Stimulated activated CD4-positive, alpha-beta T cell treated with anti-CD3 and anti-CD28 coated beads, Interleukin-4, amount 100 ng/mL, for 1 hour (primary cell): ENCODE data around the gene SLC25A39.

ENCODE experiments used
- DNase-seq: peaks from one replicate; pipeline ENCODE4 v3.0.0-alpha.2; 2020

The SLC25A39 gene

DNA sequence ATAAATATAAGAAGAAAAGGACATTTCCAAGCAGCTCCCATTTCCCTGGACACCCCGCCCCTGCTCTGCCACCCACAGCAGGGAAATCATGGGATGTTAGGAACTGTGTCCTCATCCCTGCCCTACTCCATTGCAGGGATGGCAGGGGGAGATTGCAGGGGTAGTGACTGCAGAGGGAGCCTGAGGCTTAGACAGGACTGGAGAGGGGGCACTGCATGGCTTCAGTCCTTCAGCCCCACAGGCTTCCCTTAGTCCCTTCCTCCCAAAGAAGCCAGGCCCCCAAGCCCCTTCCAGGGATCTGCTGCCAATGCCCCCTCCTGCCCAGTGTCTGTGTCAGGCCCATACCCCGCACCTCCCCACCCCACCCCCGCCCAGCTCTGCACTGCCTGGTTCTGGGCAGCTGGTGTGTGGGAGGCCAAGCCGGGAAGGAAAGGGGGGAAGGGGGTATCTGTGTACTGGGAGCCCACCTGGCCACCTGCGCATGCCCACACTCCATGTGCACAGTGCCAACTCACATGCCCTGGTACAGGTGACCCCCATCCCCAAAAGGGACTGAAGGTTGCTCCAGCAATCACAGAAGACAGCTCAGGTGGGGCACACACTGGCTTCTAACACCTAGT is 13.0 kb downstream of the SLC25A39 start:
- no peak for DNase-seq

DNA sequence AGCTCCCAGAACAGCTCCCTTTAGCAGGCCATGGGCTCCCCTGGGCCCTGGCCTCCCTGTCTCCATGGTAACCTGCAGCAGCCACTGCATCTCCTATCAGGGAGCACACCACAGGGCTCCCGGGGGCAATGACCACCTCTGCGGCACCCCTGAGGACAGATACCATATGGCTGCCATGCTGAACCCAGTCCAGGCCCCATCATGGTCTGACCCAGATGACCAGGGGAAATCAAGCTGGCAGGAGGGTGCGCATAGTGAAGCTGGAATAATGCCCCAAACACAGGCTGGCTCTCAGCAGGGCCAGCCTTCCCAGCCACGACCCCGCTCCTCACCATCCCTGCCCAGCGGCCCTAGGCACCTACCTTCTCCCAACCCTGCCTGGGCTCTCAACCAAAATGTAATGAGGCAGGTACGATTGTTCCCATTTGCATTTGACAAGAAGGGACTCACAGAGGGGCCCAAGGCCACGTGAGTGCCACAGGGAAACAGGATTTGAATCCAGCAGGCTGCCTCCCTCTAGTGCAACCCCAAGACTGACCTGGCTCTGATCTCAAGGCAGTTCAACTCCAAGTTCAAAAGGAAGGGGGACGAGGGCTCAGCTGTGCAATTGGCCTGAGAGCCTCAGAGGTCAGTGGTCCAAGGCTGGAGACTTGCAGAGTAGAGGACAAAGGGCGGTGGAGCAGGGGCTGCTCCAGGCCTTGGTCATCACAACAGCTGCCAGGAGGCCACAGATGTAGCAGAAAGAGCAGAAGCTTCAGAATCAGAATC is 13.8 kb downstream of the SLC25A39 start:
- DNase-seq = no peak

DNA sequence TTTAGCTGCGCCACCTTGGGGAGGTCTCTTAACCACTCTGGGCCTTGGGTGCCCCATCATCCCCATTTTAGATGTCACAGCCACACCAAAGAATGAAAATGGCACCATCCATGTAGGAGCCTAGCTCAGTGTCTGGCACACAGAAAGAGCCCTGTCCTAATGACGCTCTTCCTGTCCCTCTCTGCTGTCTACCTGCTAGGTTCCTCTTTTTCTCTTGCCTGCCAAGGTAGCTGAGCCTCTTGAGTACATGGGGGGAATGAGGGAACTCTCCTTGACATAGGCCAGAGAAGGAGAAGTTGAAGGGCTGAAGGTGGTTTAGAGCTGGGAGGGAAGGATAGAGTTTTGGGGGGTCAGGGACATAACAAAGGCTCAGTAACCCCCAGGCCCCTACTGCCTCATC is 14.4 kb downstream of the SLC25A39 start:
- DNase-seq = no peak

DNA sequence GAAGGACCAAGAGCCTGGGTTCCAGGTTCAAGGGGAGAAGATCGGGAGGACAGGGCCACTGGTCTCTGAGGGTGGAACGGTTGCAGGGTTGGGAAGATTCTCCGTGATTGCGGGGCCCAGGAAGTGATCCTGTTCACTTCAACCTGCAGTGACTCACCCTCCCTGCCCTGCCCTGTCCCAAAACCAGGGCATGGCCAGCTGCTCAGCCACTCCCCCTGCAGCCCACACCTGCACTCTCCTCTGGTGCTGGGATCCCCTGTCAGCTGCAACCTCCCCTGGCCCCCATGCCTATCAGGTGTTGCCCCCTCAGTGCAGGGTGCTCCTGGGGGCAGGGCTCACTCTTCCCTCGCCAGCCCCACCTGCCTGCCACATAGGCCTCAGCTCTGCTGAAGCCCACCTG is 15.2 kb downstream of the SLC25A39 start:
- DNase-seq = no peak

DNA sequence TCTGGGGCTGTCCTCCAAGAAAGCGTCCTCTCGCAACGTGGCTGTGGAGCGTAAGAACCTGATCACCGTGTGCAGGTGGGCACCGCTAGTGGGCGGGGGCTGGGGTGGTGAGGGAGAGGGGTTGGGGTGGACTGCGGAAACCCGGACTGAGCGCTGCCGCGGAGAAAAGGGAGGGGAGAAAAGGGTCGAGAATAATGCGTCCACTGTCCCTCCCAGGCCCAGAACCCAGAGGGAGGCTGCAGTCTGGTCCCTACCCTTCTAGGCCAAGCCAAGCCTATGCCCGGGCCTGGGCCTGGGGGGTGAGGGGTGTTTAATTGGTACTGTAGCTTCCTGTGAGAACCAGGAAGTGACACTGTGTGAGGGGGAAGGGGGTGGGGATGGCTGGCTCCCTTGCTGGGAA is 15.8 kb downstream of the SLC25A39 start:
- DNase-seq = no peak

DNA sequence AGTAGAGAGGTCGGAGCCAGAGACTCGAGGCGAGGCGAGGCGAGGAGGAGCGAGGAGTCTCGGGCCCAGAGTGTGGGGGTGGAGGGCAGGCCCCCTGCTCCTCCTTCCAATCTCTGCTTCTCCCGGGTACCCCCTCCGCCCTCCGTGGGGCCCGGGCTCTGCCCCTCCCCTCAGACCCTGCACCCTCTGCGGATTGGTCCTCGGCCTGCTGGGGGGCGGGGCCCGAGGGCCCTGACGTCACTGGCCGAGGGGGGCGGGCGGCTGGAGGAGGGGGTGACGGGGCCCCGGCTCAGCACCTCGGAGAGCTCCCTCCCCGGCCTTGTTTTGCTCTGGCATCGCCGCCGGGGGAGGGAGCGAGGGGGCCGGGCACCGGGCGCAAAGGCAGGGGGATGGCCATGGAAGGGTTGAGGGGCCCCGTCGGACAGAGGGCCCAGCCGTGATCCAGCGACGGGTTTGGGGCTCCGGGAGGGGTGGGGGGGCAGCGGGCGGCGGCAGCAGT is 16.3 kb downstream of the SLC25A39 start, which contains the start of gene RUNDC3A:
Gene RUNDC3A, plus strand, starts transcription at position 282 of the 499 bp plus-strand sequence. CDS start 232 bp downstream, outside the sequence.
- peak; percentile 87 for DNase-seq

DNA sequence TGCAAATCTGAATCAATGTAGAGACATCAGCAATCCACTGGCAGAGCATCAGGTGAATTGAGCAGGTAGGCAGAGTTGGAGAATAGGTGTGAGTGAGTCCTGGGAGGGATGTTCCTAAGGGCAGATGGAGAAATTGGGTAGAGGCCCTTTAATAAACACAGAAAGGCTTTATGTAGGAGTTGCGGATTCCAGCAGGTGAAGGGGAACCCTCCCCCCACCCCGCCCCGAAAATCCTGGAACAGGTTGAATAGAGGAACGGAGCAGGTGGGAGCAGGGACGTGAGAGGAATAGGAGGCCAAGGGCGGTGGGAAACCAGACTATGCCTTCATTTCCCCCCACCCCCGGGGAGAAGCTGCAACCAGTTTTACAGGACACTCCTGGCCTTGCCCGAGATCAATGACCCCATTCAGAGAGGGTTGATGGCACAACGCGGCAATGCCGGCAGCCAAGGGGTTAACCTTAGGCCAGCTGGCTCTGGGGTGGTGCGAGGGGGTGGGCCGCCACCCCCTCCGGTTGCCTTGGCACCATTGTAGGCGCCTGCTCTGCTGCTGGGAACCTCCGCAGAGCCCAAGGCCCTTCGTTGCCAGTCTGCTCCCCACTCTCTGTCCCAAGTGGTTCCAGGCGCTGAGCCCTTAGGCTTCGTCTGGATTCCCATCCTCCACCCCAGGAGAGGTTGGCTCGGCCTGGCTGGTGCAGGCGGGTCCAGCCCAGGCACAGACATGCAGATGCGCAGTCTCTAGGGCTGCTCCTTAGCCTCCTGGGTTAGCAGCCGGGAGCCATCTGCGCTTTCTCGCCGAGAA is 17.0 kb downstream of the SLC25A39 start:
- no peak for DNase-seq

DNA sequence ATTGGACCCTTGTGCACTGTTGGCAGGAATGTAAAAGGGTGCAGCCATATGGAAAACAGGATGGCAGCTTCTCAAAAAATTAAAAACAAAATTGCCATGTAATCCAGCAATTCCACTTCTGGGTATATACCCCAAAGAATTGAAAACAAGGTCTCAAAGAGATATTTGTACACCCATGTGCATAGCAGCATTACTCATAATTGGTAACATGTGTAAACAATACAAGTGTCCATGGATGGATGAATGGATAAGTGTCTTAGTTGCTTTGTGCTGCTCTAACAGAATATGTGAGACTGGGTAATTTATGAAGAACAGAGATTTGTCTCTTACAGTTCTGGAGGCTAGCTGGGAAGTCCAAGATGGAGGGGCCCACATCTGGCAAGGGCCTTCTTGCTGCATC is 20.0 kb downstream of the SLC25A39 start:
- DNase-seq = no peak

DNA sequence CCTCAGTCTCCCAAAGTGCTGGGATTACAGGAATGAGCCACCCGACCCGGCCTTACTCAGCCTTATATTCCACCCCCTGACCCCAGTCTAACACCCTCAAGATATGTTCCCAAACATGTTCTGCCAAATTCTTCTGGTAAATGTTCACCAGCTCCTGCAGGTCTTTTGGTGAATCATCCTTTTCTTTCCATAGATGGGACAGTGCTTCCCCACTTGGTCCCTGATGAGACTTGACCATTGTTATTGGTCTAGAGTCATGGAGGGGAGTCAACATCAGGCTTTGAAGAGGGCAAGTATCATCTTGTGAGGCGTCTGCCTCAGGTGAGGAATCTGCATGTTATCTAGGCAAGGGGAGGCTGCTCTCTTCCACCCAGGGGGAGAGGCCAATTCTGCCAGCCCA is 26.6 kb downstream of the SLC25A39 start:
- DNase-seq = no peak

DNA sequence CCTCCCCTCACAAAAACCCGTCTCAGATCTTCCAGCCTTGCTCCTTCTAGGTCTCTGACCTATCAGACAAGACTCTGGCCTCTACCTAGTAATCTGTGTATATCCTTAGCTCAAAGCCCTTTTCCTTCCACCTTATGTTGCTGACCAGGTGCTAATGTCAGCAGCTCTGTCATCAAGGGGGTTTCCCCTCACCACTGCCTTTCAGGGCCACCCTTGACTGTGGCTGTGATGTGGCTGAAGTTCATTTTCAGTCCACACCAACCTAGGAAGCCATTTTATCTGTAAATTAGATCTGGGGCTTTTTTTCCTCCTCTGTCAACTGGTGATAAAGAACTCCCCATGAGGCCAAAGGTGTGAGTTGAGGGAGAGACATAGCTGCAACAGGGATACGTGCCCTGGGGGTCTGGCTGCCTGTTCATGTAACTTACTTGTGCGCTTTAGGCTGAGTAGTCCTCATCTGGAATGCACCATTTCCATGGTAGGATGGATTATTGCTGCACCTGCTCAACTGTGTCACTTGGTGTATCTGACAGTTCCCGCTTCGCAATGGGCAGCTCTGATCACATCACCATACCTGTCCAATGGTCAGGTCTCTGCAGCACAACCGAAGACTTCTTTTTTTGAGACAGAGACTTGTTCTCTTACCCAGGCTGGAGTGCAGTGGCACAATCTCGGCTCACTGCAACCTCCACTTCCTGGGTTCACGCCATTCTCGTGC is 31.0 kb downstream of the SLC25A39 start:
- no peak for DNase-seq

DNA sequence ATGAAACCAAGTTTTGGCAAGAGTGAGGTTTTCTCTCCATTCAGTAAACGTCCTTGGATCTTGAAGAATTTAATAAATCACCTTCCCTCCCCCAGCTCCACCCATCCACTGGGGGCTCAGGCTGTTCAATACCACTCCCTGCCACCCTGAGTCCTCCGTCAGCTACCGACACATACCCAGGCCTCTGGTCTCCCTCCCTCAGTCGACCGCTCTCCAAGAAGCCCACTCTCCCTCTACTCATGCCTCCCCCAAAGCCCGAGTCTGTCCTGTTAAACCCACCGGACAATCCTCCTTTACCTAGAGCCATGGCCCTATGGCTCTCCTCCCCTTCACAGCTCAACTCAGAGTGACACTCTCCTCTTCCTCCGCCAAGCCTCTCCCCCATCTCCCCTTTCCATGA is 37.0 kb downstream of the SLC25A39 start:
- DNase-seq = no peak

DNA sequence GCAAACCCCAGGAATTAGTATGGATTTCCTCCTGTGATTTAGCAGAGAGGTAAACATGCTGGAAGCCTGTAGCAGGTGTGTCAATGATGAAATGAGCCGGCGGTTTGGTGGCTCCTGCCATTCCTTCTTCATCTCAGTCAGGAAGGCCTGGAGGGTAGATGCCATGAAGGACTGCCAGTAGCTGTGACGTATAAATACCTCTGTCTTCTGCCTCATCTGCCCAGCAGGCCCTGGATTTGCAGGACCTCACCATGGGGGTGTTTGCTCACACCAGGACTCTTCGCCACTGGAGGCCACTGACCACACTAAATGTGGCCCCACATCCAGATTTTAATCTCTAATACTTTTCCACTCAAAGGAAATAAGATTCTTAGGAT is 40.6 kb downstream of the SLC25A39 start:
- no peak for DNase-seq

DNA sequence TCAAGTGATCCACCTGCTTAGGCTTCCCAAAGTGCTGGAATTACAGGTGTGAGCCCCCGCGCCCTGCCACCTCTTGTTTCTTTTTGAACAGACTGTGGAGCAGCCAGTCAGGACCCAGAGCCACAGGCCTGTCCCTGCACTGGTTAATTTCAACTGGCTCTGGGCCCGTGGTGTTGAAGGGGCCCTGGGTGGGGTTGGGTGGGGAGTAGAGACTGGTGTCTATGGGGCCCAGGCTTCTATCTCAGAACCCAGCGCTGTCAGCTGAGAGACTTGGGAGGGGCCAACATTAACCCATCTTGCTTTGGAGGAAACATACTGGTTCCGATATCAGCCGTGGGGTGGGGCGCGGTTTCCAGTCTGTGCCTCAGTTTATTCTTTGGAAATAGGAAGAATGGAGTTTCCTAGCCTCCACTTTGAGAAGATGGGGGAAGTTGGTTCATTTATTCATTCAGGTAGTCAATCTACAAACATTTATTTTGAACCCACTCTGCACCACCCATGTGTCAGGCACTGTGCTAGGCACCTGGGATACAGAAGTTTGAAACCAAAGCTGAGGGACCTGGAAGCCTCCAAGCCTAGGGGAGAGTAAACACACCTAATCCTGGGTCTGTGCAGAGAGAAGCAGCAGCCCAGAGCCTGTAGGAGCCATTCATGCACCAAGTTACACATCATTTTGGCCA is 41.1 kb downstream of the SLC25A39 start:
- DNase-seq = no peak

DNA sequence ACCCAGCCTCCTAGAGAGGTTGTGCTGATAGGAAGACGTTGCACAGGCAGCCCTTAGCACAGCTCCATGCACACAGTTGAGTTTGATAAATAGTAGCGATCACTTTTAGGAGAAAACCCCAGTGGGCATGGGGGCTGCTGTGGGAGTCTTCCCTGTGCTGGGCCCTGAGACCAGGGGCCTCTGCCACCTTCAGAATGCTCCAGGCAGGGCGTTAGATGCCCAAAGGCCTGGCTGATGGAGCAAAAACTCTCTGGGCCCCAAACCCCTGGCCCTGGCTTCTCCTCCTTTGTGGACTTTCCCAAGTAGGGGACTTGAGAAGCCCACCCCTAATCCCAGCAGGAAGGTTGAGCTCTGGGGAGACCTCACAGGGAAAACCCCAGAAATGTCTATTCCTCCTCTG is 42.4 kb downstream of the SLC25A39 start:
- DNase-seq = no peak

DNA sequence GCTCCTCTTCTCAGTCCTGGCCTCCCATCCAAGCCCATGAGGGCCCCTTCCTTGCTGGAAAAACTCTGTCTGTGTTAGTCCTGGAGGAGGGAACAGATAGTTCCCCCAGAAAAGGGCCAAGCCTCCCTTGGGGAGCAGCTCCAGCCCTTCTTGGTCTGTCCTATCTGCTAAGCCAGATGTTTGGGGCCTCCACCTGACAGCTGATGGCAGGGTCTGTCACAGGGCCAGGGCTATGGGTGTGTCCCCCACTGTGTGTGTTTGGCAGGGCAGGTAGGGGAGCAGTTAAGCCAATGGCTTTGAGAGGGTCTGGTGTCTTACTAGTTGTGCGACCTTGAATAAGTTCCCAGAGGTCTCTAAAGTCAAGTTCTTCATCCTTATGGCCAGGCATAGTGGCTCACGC is 43.1 kb downstream of the SLC25A39 start:
- DNase-seq = no peak

DNA sequence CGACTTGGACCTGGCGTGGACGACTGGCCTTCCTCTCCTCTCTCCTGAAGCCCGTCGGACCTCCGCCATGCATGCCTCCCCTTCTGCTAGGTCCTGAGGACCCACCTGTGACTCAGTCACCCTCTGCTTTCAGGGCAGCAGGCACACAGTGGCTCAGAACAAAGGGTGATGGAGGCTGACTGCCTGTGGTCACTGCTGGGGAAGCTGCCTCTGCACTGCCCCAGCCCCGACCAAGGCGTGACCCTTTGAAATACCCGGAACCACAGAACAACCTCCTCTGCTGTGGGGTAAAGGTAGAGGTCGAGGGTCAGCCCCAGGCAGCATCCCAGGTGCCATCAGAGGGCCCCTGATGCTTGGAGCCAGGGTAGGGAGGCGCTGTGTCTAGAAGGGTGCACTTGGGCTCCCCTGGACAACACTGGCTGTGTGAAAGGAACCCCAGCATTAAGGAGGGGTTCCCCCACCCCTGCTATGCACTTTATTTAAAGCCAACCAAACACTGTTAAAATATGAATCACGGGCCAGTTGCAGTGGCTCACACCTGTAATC is 44.2 kb downstream of the SLC25A39 start:
- DNase-seq = no peak

DNA sequence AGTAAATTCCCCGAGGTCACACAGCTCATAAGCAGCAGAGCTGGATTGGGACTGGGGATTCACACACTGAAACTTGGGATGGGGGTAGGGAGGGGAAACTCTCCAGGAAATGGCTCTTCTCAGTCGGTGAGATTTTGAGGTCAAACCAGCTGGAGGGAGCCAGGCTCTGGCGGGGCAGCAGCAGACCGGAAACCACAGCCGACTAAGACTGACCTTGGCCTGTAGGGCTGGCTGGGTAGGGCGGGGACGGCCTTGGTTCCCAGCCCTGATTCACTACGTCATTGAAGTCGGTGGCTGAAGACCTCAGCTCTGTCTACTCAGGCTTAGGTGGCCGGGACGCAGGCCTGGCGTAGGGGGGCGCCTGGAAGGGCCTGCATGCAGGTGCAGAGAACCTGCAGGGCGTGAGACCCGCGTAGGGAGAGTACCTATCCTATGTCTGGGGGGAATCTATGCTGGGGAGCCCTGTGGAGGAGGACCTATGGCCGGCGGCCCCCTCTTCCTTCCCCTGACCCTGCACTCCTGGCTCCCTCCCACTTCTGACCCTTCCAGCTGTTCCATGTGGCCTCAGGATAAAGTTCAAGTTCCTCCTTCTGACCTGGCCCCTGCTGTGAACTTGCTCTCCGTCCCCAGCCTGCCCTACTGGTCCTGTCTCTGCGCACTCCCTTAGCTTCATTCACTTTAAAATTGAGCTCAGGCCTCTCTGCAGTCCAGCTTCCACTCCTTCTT is 44.8 kb downstream of the SLC25A39 start:
- no peak for DNase-seq

DNA sequence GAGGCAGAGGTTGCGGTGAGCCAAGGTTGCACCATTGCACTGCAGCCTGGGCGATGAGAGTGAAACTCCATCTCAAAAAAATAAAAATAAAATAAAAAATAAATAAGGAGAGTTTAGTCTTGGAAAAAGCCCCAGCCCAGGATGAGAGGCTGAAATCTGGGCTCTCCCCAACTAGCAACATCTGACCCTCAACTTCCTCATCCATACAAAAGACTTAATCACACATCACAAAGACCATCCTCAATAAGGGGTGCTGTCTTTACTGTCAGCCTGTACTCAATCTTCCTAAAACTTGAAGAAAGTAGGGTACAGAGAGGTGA is 45.3 kb downstream of the SLC25A39 start:
- no peak for DNase-seq

DNA sequence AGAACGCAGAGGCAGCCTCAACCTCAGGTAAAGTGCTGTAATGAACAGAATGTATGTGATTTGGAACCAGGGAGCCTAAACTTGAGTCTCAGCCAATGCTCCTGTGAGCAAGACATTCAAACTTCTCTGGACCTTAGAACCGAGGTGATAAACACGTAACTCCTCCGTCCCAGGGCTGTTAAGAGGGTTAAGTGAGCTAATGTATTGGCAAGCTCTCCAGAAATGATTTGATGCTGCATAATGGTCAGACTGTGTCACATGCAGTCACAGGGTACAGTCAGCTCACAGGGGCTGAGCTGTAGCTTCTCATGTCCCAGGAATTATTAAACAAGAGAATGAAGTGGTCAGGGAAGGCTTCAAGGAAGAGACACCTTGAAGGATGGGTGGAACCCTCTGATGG is 46.6 kb downstream of the SLC25A39 start:
- DNase-seq = no peak

DNA sequence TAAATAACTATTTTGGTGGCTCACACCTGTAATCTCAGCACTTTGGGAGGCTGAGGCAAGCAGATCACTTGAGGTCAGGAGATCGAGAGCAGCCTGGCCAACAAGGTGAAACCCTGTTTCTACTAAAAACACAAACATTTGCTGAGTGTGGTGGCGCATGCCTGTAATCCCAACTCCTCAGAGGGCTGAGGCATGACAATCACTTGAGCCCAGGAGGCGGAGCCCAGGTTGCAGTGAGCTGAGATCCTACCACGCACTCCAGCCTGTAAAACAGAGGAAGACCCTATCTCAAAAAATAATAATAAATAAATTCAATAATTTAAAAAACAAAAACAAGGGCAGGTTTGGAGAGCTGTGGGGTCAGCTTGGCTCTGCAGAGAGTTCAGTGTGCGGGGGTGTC is 51.0 kb downstream of the SLC25A39 start:
- DNase-seq = no peak

DNA sequence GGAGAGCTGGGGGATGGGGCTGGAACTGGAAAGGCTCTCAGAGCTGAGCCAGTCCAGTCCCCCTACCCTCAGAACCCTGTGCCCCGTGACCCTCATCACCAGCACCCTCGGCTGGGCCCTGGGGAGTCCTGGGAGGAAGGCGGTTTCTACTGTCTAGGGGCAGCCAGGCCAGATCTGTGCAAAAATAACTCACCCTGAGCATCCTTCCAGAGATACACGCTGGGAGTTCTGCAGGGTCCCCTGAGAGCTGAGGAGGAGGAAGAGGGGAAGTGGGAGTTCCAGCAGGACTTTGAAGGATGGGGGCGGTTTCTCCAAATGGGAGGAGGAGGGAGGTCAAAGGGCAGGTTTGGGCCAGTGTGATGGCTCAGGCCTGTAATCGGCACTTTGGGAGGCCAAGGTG is 51.7 kb downstream of the SLC25A39 start:
- DNase-seq = no peak
